ENCODE results near the gene ANXA6.

The ANXA6 gene

DNA sequence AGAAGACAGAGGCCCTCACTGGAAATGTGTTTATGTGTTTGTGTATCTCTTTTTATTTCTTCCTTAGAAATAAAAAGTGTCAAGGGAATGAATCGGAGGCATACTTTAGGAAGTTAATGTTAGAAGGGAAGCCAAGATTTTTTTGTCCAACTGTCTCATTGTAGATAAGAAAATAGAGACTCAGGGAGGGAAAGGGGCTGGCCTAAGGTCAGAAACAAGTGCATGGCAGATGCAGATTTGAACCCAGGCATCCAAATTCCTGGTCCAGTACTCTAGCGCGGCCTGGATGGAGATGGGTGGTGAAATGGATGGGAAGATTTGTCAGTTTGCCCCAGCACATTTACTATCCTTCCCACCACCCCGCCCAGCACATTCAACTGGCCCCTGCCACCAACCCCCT is 56.9 kb downstream of the ANXA6 start:
- no peak overlapping the region for H3K4me3 ChIP-seq (ENCODE audit: low read depth, low read length)
- TF ChIP-seq, protein P1, sequence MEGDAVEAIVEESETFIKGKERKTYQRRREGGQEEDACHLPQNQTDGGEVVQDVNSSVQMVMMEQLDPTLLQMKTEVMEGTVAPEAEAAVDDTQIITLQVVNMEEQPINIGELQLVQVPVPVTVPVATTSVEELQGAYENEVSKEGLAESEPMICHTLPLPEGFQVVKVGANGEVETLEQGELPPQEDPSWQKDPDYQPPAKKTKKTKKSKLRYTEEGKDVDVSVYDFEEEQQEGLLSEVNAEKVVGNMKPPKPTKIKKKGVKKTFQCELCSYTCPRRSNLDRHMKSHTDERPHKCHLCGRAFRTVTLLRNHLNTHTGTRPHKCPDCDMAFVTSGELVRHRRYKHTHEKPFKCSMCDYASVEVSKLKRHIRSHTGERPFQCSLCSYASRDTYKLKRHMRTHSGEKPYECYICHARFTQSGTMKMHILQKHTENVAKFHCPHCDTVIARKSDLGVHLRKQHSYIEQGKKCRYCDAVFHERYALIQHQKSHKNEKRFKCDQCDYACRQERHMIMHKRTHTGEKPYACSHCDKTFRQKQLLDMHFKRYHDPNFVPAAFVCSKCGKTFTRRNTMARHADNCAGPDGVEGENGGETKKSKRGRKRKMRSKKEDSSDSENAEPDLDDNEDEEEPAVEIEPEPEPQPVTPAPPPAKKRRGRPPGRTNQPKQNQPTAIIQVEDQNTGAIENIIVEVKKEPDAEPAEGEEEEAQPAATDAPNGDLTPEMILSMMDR (IDR thresholded peaks at IDR 0.05; ENCODE audit: low read depth, low read length), result no peak
- DNase-seq (ENCODE audit: low read depth, low spot score), result no peak
- in situ Hi-C loops (cut with HindIII; ENCODE audit: low sequenced_read_pairs), result no loop called here

DNA sequence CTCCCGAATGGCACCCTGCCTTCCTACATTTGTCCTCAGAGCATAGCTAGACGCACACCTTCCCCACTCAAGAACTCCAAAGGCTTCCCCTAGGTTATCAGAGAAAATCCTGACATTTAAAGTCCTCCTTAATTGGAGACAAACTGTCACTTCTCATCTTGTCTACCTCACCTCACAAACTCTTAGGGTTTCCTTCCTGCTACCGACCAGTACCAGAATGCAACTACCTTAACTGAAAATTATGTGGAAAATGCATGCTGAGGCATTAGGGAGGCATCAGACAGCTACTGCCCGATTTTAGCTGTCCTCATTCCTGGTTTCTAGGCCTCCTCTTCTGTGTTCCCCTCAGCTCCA is 58.8 kb downstream of the ANXA6 start:
- H3K4me3 ChIP-seq (ENCODE audit: low read depth, low read length), result no peak overlapping the region
- in situ Hi-C loops (cut with HindIII; ENCODE audit: low sequenced_read_pairs), result no loop called here
- DNase-seq (ENCODE audit: low read depth, low spot score), result no peak
- TF ChIP-seq, protein P1 (IDR thresholded peaks at IDR 0.05; ENCODE audit: low read depth, low read length), result no peak

DNA sequence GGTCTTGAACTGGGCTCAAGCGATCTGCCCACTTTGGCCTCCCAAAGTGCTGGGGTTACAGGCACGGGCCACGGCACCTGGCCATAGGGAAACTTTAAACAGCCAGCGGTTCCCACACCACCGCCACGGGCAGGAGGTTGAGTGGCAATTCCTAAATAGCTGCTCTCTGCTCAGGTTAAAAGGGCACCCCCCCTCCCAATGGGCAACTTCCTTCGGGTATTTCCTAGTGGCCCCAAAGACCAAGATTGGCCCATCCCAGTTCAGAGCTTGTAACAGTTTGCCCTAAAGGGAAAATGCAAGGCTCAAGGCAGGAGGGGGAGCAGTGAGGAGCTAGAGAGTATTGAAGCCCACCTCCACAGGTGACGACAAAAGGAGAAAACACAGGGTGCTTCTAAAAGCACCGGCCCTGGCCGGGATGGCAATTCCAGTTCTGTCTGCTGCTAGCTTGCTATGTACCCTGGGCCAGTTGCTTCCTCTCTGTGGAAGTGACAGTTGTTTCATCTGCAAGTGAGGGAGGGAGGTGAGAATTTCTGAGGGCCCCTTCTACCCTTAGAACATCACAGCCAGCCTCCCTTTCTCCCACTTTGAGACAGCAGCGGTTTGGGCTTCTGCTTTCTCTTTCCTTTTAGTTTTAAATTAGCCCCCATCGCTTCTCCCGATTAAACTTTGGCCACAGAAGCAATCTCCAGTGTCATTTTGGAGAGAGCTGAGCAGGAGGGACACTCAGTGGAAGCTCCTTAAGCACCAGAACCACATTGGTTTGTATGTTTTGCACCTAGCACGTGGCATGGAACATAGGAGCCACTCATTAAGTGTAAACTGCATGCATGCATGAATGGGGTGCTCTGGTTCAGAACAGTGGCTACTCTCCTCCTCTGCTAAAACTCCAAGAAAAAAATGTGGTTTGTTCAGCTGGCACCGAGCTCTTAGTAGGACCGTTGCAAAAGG is 59.5 kb downstream of the ANXA6 start:
- in situ Hi-C loops (cut with HindIII; ENCODE audit: low sequenced_read_pairs), result no loop called here
- no peak overlapping the region for H3K4me3 ChIP-seq (ENCODE audit: low read depth, low read length)
- TF ChIP-seq, protein P1 (IDR thresholded peaks at IDR 0.05; ENCODE audit: low read depth, low read length), result no peak
- no peak for DNase-seq (ENCODE audit: low read depth, low spot score)

DNA sequence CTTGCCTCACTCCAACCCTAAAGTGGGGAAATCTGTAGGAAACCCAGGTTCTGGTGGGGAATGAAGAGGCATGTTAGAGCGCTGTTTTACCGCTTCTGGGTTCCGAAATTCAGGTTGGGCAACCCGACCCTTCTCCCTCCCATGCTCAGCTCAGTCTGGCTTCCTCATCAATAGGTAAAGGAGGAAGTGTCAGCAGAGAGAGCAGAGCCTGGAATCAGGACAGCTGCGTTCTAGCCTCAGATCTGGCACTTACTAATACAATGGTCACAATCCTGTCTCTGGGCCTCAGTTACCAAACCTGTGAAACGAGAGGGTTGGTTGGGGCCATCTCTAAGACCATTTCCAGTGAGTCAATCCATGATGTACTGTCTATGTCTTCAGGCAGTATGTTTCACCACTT is 60.5 kb downstream of the ANXA6 start:
- H3K4me3 ChIP-seq (ENCODE audit: low read depth, low read length), result no peak overlapping the region
- DNase-seq (ENCODE audit: low read depth, low spot score), result no peak
- TF ChIP-seq, protein P1 (IDR thresholded peaks at IDR 0.05; ENCODE audit: low read depth, low read length), result no peak
- in situ Hi-C loops (cut with HindIII; ENCODE audit: low sequenced_read_pairs), result no loop called here

DNA sequence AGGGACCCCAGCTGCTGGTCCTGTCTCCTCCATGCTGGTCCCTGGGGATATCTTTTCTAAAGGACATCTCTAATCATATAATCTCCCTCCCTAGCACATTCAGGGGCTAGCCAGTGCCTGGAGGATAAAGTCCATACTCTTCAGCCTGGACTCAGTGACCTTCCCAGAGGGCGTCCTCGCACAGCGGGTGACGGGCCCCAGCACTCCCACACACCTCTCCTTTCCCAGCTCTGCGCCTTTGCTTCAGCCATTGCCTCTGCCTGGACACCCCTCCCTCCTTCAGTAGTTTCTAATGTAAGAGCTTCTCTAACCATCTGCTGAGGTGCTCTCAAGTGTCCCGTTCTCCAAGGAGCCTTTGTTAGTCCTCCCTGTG is 61.6 kb downstream of the ANXA6 start:
- no peak overlapping the region for H3K4me3 ChIP-seq (ENCODE audit: low read depth, low read length)
- no peak for DNase-seq (ENCODE audit: low read depth, low spot score)
- in situ Hi-C loops (cut with HindIII; ENCODE audit: low sequenced_read_pairs), result no loop called here
- TF ChIP-seq, protein P1 (IDR thresholded peaks at IDR 0.05; ENCODE audit: low read depth, low read length), result no peak

DNA sequence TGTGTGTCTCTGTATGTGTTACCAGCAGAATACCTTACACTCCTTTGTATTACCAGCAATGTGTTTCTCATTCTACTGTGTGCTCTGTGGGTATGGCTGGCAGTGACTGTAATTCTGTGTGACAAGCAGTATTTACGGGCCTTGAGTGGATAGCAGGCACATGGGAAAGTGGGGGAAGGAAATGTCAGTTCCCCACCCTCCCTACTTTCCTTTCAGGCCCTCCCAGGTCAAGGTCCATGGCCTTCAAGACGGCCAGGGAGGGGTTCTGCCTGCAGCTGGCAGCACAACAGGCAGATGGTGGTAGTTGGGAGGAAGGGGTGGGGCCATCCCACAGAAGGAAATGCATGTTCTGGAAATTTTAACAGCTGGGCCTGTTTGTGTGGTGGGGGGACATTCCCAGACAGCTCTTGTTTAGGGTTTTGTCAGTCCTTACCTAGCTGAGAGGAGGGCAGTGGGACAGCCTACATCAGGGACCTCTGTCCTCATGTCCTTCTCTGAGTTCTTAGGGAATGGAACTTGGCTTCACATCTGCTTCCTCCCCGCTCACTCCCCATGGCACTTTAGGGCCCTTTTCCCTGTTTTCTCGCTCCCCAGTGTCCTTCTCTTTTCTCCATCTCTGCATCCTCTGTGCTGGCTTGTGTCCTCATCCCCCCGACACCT is 62.1 kb downstream of the ANXA6 start:
- in situ Hi-C loops (cut with HindIII; ENCODE audit: low sequenced_read_pairs), result no loop called here
- peak; percentile 17 for DNase-seq (ENCODE audit: low read depth, low spot score)
- TF ChIP-seq, protein P1 (IDR thresholded peaks at IDR 0.05; ENCODE audit: low read depth, low read length), result no peak
- H3K4me3 ChIP-seq (ENCODE audit: low read depth, low read length), result no peak overlapping the region
